GM19351 (cell line): ENCODE results near the gene PDZD2.
"Not testable (repeated sequence)": the region's sequence is repeated elsewhere in the genome, so short reads cannot be mapped to it uniquely, and the experiment has no call there.

Source experiments
- ATAC-seq: cut with Tn5 transposase; IDR thresholded peaks from one replicate; pipeline ENCODE4 v1.9.1; 2021; ENCODE audit warnings: mild to moderate bottlenecking, moderate library complexity; ENCODE audit not compliant: unreplicated experiment

PDZD2 gene

DNA sequence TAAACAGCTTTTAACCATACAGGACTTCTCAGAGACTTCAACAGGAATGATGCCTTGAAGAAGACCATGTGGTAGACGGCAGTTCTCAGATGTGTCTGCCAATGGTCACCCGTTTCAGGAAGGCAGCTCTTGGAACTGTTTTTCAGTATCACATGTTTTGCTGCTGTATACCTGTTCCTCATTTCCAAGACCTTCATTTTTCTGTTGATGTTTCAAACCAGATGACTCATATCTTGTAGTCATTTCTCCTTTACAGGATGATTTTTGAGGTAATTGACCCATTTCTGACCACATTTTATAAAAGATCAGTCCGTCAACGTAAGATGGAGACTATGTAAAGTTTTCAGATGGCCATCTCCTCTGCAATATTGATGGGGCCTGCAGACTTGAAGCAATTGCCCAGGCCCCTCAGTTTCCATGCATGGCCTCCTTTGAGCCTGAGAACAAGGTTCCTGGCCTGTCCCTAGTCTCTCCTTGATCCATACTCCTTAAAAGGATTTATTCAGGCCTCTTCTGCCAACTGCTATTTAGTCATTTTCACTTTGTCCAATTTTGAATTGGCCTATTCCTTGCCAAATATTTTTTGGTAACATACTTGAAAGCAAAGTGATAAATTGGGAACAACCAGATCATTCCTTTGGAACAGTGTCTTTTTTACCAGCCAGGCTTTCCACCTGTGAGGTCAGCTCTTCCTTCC, 128.6 kb downstream of the PDZD2 start:
- peak; percentile 51 for ATAC-seq

DNA sequence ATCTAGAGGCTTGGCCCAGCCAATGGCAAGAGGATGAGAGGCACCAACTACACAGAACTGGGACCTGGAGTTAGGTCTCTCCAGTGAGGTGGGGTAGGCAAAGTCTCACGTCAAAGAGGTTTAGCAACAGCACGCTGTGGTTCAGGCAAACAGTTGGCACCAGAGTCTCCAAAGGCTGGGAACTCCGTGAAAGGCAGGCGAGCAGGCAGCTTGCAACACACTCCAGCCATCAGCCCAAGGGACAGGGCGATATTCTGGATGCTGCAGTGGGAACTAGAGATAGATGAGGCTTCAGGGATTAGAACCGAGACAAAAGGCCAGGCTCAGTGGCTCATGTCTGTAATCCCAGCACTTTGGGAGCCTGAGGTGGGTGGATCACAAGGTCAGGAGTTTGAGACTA, 129.1 kb downstream of the PDZD2 start:
- no peak for ATAC-seq

- ATAC-seq, result no peak
These were observed 129.9 kb downstream of the PDZD2 start for GRCh38 chr5:31768784-31769183.

- ATAC-seq, result peak; percentile 15
These were observed 130.6 kb downstream of the PDZD2 start for GRCh38 chr5:31769530-31769929.

DNA sequence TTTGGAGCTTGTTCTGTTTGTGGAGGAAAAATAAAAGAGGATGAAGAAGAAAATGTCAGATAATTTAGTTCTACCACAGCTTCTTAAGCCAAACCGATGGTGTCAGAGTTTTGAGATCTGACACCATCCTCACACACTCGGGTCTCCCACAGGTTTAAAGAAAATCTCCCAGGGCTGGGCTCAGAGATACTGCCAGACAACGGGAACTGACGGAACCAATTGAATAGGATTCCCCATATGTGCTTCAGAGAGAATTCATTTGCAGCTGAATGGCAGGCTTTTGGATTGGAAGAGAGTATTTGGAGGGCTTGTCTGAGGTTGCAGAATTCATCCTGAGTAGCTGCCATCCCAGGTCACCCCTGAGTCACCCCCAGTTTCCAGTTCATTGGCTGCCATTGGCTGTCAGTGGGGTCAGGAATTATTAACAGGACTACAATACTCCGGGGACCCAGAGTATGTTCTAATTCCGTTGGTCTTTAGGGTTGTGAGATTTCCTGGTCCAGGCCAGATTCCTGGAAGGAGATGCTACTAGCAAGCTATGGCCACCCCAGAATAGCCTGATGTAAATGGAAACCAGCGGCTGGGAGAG, 131.3 kb downstream of the PDZD2 start:
- no peak for ATAC-seq

DNA sequence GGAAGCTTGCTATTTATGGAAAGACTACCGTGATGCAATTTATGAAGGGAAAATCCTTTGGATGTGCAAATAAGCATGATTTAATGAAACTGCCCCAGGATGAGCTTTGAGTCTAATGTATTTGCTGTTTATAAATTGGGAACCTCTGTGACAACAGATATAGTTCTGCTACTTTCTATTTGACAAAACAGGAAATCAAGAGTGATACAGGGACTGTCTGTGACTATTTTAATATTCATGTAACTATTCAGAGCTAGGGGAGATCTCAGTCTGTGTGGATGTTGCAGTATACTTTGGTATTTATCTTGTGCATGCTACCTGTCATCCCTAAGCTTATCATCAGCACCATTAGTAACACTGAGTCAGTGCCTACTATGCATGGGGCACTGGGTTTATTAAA, 132.1 kb downstream of the PDZD2 start:
- ATAC-seq, result peak; percentile 81

DNA sequence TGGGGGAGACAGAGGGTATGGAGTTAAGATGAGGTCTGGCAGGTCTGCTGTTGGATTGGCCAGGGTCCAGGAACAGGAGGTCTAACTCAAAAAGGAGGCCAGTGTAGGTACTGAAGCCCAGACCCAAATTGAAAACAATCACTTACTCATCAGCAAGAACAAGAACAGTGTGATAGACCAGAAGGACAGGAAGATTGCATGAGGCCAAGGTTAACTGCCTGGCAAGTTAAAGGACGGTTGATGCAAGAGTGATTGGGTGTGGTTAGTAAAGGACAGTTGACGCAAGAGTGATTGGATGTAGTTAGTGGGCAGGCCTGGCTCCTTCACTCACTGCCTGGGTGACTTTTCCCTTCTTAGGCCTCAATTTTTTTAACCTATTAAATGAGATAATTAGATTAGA, 132.6 kb downstream of the PDZD2 start:
- ATAC-seq, result peak; percentile 27

GRCh38 chr5:31776294-31776693, 137.4 kb downstream of the PDZD2 start:
- not testable (repeated sequence) for ATAC-seq

GRCh38 chr5:31776976-31777651, 138.2 kb downstream of the PDZD2 start:
- no peak for ATAC-seq

- ATAC-seq, result peak; percentile 65
These were observed 142.8 kb downstream of the PDZD2 start for GRCh38 chr5:31781772-31782171.

- no peak for ATAC-seq
These were observed 144.2 kb downstream of the PDZD2 start for GRCh38 chr5:31783086-31783645.

GRCh38 chr5:31783731-31784130, 144.8 kb downstream of the PDZD2 start:
- ATAC-seq, result no peak

GRCh38 chr5:31786090-31786631, 147.2 kb downstream of the PDZD2 start:
- ATAC-seq, result no peak

GRCh38 chr5:31794009-31794408, 155.1 kb downstream of the PDZD2 start:
- no peak for ATAC-seq

DNA sequence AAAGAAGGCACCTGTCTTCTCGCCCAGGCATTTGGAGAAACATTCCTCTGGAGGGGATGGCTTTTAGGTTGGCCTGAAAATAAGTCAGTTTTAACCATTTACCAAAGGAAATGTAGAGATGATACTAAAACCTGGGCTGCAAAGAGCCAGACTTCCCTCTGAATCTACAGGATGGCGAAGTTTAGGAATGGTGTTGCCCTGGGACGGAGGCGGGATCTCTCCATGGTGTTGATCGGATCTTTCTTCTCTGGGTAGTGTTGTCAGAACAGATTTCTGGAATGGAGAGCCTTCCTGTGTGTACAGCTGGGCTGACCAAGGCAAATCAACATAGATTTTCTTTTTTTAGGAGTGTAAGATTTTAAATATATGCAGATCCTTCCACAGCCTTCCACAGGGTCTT, 159.2 kb downstream of the PDZD2 start:
- no peak for ATAC-seq

GRCh38 chr5:31800351-31800750, 161.4 kb downstream of the PDZD2 start:
- ATAC-seq, result no peak

DNA sequence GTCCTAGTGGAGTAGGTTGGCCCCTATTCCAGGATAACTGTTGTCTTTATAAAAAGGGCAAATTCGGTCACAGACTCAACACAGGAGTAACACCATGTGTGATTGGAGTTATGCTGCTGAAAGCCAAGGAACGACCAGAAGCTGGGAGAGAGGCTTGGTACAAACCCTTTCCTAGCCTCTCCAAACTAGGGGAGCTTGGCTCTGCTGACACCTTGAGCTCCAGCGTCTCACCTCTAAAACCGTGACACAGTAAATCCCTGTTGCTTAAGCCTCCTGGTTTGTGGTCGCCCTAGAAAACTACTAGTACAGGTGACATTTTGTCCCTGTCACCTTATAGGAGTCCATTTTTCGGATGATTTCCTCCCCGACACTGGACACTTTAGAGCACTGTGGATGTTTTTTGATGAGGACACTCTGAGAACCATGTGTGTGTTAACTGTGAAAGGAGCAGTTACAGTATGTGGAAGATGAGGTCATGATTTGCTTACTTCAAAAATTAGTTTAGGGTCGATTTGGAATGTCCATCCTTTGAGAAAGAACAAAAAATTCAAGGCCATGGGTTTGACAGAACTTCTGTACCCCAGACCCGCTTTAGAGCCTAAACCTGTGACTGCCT, 167.0 kb downstream of the PDZD2 start:
- no peak for ATAC-seq

DNA sequence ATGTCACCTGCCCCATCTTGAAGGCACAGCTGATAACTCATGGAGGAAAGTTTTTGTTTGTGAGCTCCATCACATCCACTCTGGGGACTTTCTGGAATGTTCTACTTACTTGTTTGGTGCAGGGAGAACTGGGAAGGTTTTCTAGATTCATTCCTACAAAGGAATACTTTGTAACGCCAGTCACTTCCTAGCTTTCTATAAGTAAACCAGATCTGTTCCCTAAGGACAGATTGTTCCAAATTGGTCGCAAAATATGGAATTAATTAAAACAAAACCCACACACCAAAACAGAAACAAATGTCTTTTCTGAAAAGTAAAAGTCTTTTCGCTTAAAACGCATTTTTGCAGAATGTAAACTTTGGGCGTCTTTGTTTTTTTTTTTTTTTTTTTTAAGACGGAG, 167.6 kb downstream of the PDZD2 start:
- no peak for ATAC-seq

DNA sequence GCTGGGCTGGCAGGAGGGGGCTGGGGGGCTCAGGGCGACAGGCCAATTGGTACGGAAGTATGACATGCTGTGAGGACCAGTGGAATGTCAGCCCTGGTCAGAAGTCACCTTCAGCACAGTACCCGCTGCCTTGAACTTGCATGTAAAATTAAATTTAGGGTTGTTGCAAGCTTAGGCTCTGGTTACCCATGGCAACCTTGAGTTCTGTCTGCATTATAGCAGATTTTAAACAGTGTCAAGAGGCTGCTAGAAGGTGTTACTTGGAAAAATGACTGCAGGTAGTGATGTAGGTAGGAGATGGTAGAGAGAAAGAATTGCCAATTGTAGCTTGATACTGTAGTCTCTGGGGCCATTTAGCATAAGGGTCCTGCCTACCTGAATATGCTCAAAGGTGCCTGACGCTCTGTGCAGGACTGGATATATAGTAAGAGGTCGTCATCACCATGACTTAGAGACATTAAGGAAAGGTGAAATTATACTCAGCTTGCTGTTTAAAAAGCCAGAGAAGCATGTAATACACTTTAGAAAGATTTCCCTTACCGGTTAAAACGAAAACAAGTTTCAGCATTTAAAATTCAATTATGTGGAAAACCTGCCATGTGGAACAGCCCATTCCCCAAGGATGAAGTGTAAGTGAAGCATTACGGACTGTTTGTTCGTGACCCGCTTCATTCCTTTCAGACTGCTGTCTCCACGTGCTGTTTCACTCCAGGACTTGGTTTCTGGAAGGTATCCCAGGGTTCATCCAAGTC, 169.0 kb downstream of the PDZD2 start:
- no peak for ATAC-seq

DNA sequence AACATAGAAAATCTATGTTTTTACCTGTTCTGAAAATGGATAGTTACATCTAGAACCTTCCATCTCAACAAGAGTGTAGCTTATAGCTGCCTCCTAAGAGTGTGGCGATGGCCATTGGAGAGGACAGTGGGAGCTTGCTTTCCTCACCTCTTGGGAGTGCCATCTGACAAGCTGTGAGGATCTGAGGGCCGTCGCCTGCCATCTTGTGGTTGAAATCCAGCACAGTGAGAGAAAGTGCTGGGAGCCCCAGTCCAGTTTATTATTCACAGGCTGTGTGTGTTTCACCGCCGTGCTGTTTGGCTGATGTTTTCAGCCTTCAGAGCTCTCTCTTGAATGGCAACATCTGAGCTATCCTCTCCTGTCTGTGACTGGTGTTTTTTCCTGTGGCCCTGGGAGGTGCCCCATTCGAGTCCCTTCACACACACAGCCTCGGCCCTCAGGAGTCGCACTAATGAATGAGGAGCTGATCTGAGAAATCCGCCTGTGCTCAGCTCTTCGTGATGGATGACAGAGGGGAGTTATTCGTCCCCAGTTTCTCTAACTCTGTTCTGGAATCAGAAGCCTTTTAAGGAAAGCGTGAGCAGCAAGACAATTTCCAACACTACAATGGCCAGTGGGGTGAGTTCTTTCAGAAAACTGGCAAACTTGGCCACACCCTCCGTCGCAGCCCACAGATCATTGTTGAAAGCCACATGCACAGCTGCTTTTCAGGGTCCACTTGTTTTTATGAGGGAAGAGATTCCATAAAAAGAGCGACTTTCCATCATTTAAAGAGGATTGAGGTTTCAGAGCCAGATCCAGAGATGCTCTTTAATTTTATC, 170.3 kb downstream of the PDZD2 start:
- ATAC-seq, result peak; percentile 85
